ENCODE data around the gene MTG2. TPM values are rescaled to one million over a fixed set of nuclear protein-coding genes. Genes with fewer than 3 reads are reported as not detected.

MTG2 gene
- total RNA-seq, 3 donors from 2014 or later: 28.8 to 34.9 (median 32.6) TPM

- ATAC-seq (peak; percentile 75), DNase-seq (peak in 2 of 3 donors; percentile 82 to 89)
- peaks cover 8% of the 10 kb centered on the region for H3K4me1 ChIP-seq (ENCODE audit: low read depth)
- no peak overlapping the region for H3K4me3 ChIP-seq
- H3K36me3 ChIP-seq (ENCODE audit: low read depth): peaks cover 12% of the 10 kb centered on the region
- intact Hi-C loops (cut with DNase I, micrococcal nuclease): no loop called here
- TF ChIP-seq CTCF (IDR thresholded peaks at IDR 0.05): peak; percentile 61
- H3K9me3 ChIP-seq: no peaks in the 10 kb centered on the region
Measured at GRCh38 chr20:62136283-62137091, 46.3 kb upstream of the MTG2 start.

GRCh38 chr20:62137092-62137384 lies 45.8 kb upstream of the MTG2 start:
- Histone ChIP-seq H3K9me3 (no peaks in the 10 kb centered on the region), H3K36me3 (ENCODE audit: low read depth) (peaks cover 7% of the 10 kb centered on the region), H3K4me3 (no peak overlapping the region), H3K4me1 (ENCODE audit: low read depth) (peaks cover 12% of the 10 kb centered on the region)
- intact Hi-C loops (cut with DNase I, micrococcal nuclease): no loop called here
- DNase-seq (no peak), ATAC-seq (no peak)
- no peak for TF ChIP-seq CTCF (IDR thresholded peaks at IDR 0.05)

- no peak for TF ChIP-seq CTCF (IDR thresholded peaks at IDR 0.05)
- intact Hi-C loops (cut with DNase I, micrococcal nuclease): no loop called here
- ATAC-seq (no peak), DNase-seq (no peak)
- Histone ChIP-seq H3K36me3 (ENCODE audit: low read depth) (peaks cover 7% of the 10 kb centered on the region), H3K4me3 (no peak overlapping the region), H3K9me3 (no peaks in the 10 kb centered on the region), H3K4me1 (ENCODE audit: low read depth) (peaks cover 12% of the 10 kb centered on the region)
Measured at GRCh38 chr20:62137478-62138203, 45.2 kb upstream of the MTG2 start.

GRCh38 chr20:62138204-62138543 lies 44.7 kb upstream of the MTG2 start:
- no peaks in the 10 kb centered on the region for H3K9me3 ChIP-seq
- DNase-seq (no peak), ATAC-seq (no peak)
- H3K4me1 ChIP-seq (ENCODE audit: low read depth): peaks cover 12% of the 10 kb centered on the region
- peaks cover 7% of the 10 kb centered on the region for H3K36me3 ChIP-seq (ENCODE audit: low read depth)
- no peak for TF ChIP-seq CTCF (IDR thresholded peaks at IDR 0.05)
- H3K4me3 ChIP-seq: no peak overlapping the region
- intact Hi-C loops (cut with DNase I, micrococcal nuclease): no loop called here

- H3K9me3 ChIP-seq: no peaks in the 10 kb centered on the region
- intact Hi-C loops (cut with DNase I, micrococcal nuclease): no loop called here
- DNase-seq (no peak), ATAC-seq (no peak)
- TF ChIP-seq CTCF (IDR thresholded peaks at IDR 0.05): no peak
- peaks cover 12% of the 10 kb centered on the region for H3K4me1 ChIP-seq (ENCODE audit: low read depth)
- H3K36me3 ChIP-seq (ENCODE audit: low read depth): peaks cover 7% of the 10 kb centered on the region
- no peak overlapping the region for H3K4me3 ChIP-seq
Measured at GRCh38 chr20:62138912-62139311, 43.9 kb upstream of the MTG2 start.

Measured in mucosa of descending colon (tissue), 3 donors.